HG03045 (cell line): ENCODE results near the gene FLRT1.

Experiments used
- ATAC-seq: cut with Tn5 transposase; IDR thresholded peaks from one replicate; pipeline ENCODE4 v1.9.1; 2021; ENCODE audit warnings: mild to moderate bottlenecking, moderate library complexity; ENCODE audit not compliant: unreplicated experiment

Gene FLRT1

DNA sequence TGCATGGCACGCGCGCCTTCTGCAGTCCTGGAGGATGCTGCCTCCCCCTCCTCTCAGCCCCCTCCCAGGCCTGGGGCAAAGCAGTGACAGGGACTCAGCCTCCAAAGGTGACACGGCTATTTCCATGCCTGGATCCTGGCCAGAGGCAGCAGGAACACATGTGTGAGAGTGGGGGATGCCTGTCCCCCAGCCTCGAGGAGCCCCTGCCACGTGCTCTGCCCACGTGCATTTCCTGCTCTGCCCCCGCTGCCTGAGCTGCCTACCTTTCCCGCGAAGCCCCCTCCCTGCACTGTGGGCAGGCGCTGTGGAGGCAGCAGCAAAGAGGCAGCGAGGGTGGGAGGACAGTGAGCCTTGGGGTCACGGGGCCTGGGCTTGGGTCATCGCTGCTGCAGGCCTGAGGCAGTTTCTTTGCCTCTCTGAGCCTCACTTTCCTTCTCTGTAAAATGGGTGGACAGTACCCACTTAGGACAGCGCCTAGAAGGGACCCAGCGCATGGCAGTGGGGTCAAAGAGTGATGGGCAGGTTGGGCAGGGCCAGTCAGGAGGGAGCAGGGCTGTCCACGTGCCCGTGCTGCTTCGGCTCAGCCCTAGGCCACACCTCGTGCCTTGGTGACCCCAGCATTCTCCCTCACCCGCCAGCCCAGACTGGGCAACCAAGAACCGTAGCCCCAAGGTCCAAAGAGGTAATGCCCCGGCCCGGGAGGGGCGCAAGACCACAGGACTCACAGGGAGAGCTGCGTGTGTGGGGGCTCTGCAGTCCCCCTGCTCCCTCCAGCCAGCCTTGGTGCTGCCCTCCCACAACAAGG is 48.6 kb downstream of the FLRT1 start:
- no peak for ATAC-seq

DNA sequence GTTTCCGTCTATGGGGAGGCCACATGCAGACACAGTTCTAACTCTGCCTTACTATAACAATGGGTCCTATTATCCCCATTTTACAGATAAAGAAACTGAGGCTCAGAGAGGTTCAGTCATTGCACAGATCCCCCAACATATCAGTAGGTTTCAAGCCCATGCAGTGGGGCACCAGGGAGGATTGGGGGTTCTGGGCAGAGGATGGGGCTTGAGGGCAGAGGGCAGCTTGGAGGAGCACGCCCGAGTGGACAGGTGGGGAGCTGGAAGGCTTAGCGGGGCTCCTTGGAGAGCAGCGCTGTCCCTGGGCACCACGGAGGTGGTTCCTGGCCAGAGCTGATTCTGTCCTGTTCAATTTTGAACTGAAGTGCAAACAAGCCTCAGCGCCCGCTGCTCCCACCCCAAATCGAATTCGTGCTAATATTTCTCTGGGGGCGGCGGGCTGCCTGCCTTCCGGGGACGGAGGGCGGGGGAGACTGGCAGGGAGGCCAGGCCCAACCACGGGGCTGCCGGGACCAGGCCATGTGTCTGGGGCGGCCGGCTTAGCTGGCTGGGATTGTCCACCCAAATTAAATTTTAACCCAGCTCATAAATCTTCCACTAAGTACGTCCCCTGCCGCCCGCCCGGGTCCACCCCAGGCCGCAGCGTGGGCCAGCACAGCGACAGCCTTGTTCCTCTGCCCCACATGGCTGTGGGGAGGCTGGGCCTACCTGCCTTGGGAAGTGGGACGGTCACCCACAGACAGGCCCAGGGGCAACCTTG is 49.4 kb downstream of the FLRT1 start:
- ATAC-seq, result no peak
